DOHH2 (cell line): ENCODE data around the gene NT5C3A.

ENCODE experiments used
- H3F3A ChIP-seq: fragments of 200-600 bp; sonication (generic), shearing (Covaris generic); 2 replicates; pipeline ENCODE4 v1.6.0; 2016; ENCODE audit warnings: antibody characterized with exemption, mild to moderate bottlenecking; ENCODE audit not compliant: control insufficient read depth, insufficient read depth
- H3K27ac ChIP-seq: fragments of 200-600 bp; sonication (generic); 2 replicates; pipeline ENCODE4 v1.5.1; 2014; ENCODE audit warnings: low read depth, mild to moderate bottlenecking, low read length, moderate library complexity
- H3K27me3 ChIP-seq: fragments of 200-600 bp; sonication (generic); 2 replicates; pipeline ENCODE4 v1.6.1; 2014; ENCODE audit warnings: mild to moderate bottlenecking, low read length, mixed read lengths; ENCODE audit not compliant: control insufficient read depth
- H3K36me3 ChIP-seq: fragments of 200-600 bp; sonication (generic); 2 replicates; pipeline ENCODE4 v1.6.1; 2014; ENCODE audit warnings: mild to moderate bottlenecking, low read length, moderate library complexity, mixed read lengths; ENCODE audit not compliant: control insufficient read depth
- H3K4me1 ChIP-seq: fragments of 200-600 bp; sonication (generic); 2 replicates; pipeline ENCODE4 v1.6.1; 2014; ENCODE audit warnings: mild to moderate bottlenecking, low read length, mixed read lengths; ENCODE audit not compliant: control insufficient read depth
- H3K4me2 ChIP-seq: fragments of 200-600 bp; sonication (generic); 2 replicates; pipeline ENCODE4 v1.6.0; 2014; ENCODE audit warnings: mild to moderate bottlenecking, low read length, moderate library complexity
- H3K4me3 ChIP-seq: fragments of 200-600 bp; sonication (generic); 2 replicates; pipeline ENCODE4 v1.5.1; 2014; ENCODE audit warnings: mild to moderate bottlenecking, low read length, mixed read lengths
- H3K79me2 ChIP-seq: fragments of 200-600 bp; sonication (generic); 2 replicates; pipeline ENCODE4 v1.6.1; 2014; ENCODE audit warnings: mild to moderate bottlenecking, low read length, mixed read lengths; ENCODE audit not compliant: control insufficient read depth
- H3K9me2 ChIP-seq: fragments of 200-600 bp; sonication (generic); replicated peaks from 2 replicates; pipeline ENCODE4 v1.6.1; 2014; ENCODE audit warnings: mild to moderate bottlenecking, low read length, mixed read lengths; ENCODE audit not compliant: control insufficient read depth
- H3K9me3 ChIP-seq: fragments of 200-600 bp; sonication (generic); 2 replicates; pipeline ENCODE4 v1.6.1; 2014; ENCODE audit warnings: antibody characterized with exemption, low read length, mixed read lengths; ENCODE audit not compliant: control insufficient read depth, insufficient read depth
- H4K20me1 ChIP-seq: fragments of 200-600 bp; sonication (generic); 2 replicates; pipeline ENCODE4 v1.6.0; 2014; ENCODE audit warnings: low read depth, mild to moderate bottlenecking, antibody characterized with exemption, low read length, moderate library complexity; ENCODE audit not compliant: control insufficient read depth, insufficient read depth
- CTCF ChIP-seq: fragments of 200-600 bp; sonication (generic); IDR thresholded peaks from one replicate; pipeline ENCODE4 v1.5.1; 2014; ENCODE audit warnings: antibody characterized with exemption, mild to moderate bottlenecking, low read depth, low read length; ENCODE audit not compliant: poor library complexity, severe bottlenecking
- EZH2phosphoT487 ChIP-seq: fragments of 200-600 bp; sonication (generic); IDR thresholded peaks from 2 replicates; pipeline ENCODE4 v1.6.1; 2017; ENCODE audit warnings: borderline replicate concordance, mild to moderate bottlenecking, antibody characterized with exemption, low read length, moderate library complexity, mixed read lengths

Gene NT5C3A

GRCh38 chr7:33109005-33109757 is 46.6 kb upstream of the NT5C3A start, which contains the start of gene RP9:
RP9 (minus strand) TSS chr7:33109404; CDS start chr7:33109372, 32 bp downstream.
- H3K9me2 ChIP-seq = no peaks in the 10 kb centered on the region
- peaks cover 20% of the 10 kb centered on the region for H4K20me1 ChIP-seq
- H3K9me3 ChIP-seq = no peaks in the 10 kb centered on the region
- H3K4me1 ChIP-seq = peaks cover 26% of the 10 kb centered on the region
- TF ChIP-seq EZH2phosphoT487 = no peak
- peak; percentile 71 for TF ChIP-seq CTCF
- H3K4me3 ChIP-seq = peak within 1 kb of the TSS; percentile 77
- peaks cover 9% of the 10 kb centered on the region; the same call in 1 of the 2 replicates for H3F3A ChIP-seq
- peak within 1 kb of the TSS; percentile 10 for H3K27ac ChIP-seq
- no peaks in the 10 kb centered on the region; the same call in 1 of the 2 replicates for H3K36me3 ChIP-seq
- H3K79me2 ChIP-seq = peaks cover 48% of the 10 kb centered on the region
- H3K27me3 ChIP-seq = peaks cover 22% of the 10 kb centered on the region
- peak within 1 kb of the TSS; percentile 77 for H3K4me2 ChIP-seq

- H3K4me2 ChIP-seq = peak overlapping the region; percentile 77
- no peak for TF ChIP-seq EZH2phosphoT487
- peak; percentile 41 for TF ChIP-seq CTCF
- peaks cover 26% of the 10 kb centered on the region for H3K4me1 ChIP-seq
- peaks cover 22% of the 10 kb centered on the region for H3K27me3 ChIP-seq
- no peaks in the 10 kb centered on the region for H3K9me3 ChIP-seq
- H4K20me1 ChIP-seq = peaks cover 20% of the 10 kb centered on the region
- peak overlapping the region; percentile 10 for H3K27ac ChIP-seq
- no peaks in the 10 kb centered on the region for H3K9me2 ChIP-seq
- peaks cover 53% of the 10 kb centered on the region for H3K79me2 ChIP-seq
- H3K36me3 ChIP-seq = peaks cover 2% of the 10 kb centered on the region
- peak overlapping the region; percentile 72 for H3K4me3 ChIP-seq
- peaks cover 9% of the 10 kb centered on the region; the same call in 1 of the 2 replicates for H3F3A ChIP-seq
Observed at GRCh38 chr7:33108554-33109004, 46.0 kb upstream of the NT5C3A start.

- Histone ChIP-seq H3K27ac (no peak overlapping the region), H3K36me3 (peaks cover 14% of the 10 kb centered on the region), H3K9me3 (no peaks in the 10 kb centered on the region), H3K9me2 (no peaks in the 10 kb centered on the region), H3K4me2 (peak overlapping the region; percentile 77), H3K4me1 (peaks cover 26% of the 10 kb centered on the region), H3F3A (peaks cover 9% of the 10 kb centered on the region; the same call in 1 of the 2 replicates), H3K79me2 (peaks cover 65% of the 10 kb centered on the region), H4K20me1 (peaks cover 20% of the 10 kb centered on the region), H3K4me3 (peak overlapping the region; percentile 72), H3K27me3 (peaks cover 14% of the 10 kb centered on the region)
- TF ChIP-seq CTCF (peak; percentile 73), EZH2phosphoT487 (no peak)
Observed at GRCh38 chr7:33107136-33108066, 44.8 kb upstream of the NT5C3A start.
